NCI-H1930 (cell line): ENCODE data around the gene RBM28.
A peak's percentile ranks its signal among the peaks of the same experiment; 100 is the strongest.

Experiments used
- DNase-seq, 2 experiments: peaks; one replicate each; lab custom pipeline; 2025; lab: John Stamatoyannopoulos, UW

The RBM28 gene

DNA sequence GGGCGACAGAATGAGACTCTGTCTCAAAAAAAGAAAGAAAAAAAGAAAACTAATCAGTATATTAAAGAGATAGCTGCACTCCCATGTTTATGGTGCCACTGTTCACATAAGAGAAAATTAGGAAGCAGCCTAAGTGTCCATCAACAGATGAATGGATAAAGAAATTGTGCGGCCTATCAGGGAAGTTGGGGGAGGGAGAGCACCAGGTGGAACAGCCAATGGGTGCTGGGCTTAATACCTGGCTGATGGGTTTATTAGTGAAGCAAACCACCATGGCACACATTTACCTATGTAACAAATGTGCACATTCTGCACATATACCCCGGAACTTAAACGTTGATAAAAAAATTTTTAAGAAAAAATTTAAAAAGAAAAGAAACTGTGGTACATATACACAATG lies 26.8 kb upstream of the RBM28 start:
- no peak for DNase-seq

DNA sequence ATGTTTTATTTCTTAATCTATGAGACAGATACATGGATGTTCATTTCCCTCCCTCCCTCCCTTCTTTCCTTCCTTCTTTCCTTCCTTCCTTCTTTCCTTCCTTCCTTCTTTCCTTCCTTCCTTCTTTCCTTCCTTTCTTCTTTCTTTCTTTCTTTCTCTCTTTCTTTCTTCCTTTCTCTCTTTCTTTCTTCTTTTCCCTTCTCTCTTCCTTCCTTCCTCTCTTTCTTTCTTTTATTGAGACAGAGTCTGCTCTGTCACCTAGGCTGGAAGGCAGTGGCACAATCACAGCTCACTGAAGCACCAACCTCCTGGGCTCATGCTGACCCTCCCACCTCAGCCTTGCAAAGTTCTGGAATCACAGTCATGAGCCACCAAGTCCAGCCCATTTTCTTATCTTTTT lies 23.3 kb upstream of the RBM28 start:
- DNase-seq = no peak

DNA sequence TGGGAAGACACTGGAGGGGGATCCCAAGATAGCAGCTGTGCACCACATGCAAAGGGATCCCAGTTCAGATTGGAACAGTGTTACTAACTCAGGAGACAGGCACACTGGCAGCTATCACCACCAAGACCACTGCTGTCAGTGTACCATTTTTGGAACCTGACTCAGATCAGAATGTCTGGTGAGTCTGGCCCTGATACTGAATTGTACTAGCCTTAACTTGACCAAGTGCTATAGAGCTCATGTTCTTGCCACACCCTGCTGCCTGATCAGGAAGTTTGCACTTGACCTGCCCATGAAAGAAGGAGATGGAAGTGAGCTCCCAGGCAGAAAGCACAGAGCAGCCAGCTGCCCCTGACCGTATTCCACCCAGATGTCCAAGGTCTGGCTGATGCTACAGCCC lies 22.6 kb upstream of the RBM28 start:
- DNase-seq = no peak

DNA sequence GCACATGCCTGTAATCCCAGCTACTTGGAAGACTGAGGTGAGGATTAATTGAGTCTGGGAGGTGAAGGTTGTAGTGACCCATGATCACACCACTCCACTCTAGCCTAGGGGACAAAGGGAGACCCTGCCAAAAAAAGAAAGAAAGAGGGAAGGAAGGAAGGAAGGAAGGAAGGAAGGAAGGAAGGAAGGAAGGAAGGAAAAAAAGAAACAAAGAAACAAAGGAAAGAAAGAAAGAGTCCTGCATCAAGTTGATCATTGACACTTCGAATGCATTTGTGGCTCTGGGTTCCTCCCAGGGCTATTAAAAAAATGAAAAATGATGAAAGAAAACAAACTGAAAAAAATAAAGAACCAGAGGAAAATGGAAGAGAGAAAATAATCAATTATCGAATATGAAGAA lies 21.7 kb upstream of the RBM28 start:
- DNase-seq = no peak

DNA sequence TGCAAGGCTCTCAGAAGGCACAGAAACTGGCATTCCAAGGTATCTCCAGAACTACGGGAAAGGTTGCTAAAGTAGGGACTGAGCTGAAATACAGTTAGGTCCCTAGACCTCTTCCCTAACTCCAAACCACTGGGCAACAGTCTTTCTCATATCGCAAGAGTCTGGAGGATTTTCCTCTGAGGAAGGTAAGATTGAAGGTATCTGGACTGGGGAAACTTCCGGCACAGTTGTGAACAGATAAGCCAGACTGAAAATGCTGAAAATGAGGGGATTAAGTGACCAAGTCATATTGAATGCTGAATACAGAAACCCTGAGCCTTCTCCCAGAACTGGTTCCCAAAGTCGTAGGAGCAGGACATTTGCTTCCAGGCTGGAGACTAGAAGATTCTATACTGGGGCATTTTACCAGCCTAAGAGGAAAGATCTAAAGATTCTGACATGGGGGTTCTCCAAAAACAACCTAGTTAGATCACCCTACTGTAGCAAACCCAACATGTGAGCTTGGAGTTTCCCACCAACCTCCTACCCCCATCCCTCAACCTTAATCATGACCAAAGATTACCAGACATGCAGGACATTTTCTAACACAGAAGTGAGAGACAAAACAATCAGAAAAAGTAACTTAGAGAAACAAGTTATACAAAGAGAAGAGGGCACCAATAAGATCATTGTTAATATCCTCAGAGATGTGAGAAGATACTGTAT lies 20.6 kb upstream of the RBM28 start:
- no peak for DNase-seq

DNA sequence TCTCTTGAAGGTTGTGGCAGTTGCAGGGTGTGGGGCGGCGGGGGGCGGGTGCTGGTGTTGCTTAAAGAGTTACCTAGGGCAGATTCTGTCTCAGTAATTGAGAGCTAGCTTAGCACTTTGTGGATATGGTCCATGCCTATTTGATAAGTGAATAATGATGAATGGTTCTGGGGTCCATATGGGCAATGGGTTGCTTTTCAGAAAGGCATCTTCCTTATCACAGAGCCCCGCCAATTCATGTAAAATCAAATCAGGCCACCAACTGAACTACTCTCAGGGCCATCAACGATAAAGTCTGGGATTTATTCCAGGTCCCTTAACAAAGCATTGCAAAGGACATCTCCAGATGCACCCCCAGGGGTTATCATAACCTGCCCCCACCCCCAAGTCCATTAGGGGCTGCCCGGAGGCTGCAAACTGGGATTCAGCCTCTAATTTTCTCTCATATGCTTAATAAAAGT lies 19.6 kb upstream of the RBM28 start:
- no peak for DNase-seq

DNA sequence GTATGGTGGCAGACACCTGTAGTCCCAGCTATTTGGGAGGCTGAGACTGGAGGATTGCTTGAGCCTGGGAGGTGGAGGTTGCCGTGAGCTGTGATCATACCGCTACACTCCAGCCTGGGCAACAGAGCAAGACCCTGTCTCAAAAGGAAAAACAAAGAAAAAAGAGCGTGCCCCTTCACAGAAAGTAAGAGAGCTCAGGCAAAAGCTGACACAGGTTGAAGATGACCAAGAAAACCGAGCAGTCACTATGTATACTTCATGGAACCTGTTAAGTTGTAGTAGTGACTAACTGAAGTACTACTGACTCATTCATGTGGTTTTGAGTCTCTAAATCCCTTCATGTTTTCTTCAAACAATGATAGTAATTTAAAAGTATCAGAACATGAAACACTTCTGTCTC lies 19.0 kb upstream of the RBM28 start:
- DNase-seq = no peak

DNA sequence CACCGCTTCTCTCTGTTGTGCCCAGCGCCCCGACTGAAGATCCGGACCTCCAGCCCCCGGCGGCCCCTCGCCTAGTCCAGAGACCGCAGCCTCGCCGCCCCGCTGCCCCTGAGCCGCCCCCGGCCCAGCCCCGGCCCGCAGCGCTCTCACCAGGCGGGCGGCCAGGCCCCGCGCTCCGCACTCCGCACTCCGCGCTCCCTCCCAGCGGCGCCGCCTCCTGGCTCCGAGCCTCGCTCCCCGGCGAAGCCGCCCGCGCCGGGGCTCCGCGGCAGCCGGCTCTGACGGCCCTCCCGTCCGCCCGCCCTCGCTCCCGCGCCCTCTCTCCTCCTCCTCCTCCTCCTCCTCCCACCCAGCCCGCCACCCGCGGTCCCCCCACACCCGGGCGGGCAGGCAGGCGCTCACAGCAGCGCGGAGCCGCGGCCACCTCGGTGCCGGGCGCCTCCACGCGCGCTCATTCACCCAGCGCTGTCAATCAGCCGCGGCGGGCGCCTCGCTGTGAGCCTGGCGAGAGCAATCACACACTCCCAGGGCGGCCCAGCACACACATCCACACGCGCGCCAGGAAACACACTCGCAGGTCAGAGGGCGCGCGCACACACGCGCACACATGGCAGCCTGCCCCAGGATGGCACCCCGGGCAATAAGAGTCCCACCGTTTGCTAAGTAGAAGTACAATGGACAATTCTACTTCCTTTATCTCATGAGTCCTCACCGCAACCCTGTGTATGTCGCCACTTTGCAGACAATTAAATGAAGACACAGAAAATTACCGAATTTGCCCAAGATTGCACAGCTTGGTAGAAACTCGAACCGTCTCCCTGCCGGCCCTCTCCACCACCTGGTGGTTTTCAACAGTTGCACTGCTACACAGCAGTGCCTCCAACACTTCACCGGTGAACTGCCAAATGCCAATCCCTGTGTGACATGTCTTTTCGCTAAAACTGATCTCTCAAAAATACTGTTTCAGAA lies 18.0 kb upstream of the RBM28 start, which contains the start of gene PRRT4:
Gene PRRT4 (minus strand): TSS at position 280 of the 969 bp plus-strand sequence.
- peak; percentile 21 to 31 for DNase-seq

DNA sequence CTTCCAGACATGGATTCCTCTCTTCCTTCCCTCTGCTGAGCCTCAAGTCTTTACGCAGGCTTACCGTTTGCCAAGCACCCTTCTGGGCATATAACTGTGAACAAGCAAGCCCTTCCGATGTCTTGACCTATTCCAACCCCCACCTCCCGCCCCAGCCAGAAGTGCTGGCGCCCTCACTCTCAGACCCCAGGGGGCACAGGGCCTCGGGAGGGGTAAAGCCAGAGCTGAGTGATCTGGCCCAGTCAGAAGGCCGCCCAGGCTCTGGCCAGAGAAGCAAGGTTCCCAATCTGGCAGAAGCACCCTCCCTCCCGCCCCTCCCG lies 16.6 kb upstream of the RBM28 start:
- DNase-seq = no peak

DNA sequence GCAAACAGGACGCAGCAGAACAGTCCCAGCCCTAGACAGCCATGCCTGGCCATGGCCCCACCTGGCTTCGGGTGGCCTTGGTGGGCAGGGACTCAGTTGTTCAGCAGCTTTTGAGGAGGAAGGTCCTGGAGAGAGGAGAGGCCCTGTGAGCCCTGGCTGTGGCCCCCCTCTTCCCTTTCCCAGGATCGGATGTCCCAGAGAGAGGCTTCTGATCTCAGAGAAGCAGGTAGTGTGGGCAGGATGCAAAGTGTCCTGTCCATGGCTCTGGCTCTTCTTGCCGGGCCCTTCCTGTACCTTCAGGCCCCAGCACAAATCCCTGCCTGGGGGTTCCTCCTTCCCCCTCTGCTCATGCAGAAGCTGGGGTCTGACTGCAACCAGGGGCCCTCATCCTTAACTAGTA lies 16.2 kb upstream of the RBM28 start:
- DNase-seq = no peak

DNA sequence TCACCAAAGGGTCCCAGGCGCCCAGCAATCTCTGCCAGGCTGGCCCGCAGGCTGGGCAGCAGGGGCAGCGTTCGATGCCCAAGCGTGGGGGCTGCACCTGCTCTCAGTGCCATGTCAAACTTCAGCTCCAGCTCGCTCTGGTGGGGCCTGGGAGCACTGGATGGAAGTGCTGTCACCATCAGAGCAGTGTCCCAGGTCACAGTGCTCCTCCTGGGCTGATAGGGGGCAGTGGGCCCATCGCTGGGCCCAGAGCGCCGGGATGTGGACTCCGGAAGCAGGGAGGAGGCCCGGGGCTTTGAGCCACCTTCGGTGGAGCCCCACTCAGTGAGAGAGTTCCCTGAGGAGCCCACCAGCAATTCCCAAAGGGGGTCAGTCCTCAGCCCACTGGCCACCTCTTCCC lies 15.6 kb upstream of the RBM28 start:
- DNase-seq = no peak

DNA sequence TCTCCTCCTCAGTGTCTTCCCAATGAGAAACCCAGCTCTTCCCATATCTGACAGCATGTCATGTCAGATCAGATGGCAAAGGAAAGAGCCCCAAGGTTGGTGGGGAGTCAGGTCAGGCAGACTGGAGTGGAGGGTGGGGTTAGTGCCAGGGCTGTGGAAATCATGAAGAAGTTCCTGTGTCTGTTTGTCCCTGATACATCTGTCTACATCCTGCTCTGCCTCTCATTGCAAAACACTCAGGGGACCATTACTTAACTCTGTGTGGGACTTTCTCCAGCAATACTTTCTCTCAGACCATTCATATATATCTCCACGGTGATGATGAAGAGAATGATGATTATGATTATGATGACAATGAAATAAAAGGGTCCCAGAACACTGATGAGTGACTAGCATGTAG lies 14.5 kb upstream of the RBM28 start:
- DNase-seq = no peak

DNA sequence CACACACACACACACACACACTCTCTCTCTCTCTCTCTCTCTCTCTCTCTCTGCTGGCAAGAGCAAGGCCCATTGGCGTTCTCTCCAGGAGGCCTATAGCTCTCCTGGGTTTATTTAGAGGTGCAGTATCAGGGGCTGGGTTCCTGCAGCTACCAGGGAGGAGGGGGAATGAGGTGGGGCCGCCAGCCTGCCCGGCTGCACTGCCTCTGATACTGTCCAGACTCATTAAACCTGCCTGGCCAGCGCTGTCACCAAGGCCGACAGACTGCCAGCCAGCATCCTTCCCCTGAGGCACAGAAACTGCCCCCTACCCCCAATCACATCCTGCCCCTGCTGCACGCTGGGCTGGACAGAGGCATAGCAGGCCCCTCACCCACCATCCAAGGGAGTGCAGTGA lies 13.5 kb upstream of the RBM28 start:
- DNase-seq = no peak

DNA sequence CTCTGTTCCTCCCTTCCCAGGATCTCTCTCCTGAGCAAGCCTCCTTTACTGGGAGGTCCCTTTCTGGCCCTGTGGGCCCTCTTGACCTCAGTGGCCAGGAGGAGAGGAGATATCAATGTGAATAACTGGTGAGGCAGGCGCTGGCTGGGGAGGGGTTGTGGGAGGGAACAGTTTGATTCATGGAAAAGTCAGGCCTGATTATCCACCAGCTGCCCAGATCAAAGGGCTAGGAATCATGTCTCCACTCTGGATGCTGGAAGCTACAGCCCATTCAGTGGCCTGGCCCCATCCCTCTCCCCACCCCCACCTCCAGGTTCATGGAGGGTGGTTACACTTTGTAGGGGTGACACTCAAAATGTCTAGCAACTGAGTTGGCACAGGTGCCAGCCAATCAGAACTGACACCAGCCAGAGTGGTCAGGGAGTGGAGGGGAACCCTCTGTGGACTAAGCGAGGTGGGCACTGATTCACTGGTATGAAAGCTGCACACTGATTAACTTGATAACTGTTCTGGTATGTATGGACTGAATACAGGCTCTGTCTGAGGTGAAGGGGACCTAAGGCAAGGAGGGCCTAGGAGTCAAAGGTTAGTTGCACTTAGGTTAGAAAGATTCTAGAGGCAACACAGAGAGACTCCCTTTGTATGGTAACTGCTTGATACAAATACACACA lies 13.0 kb upstream of the RBM28 start:
- DNase-seq = no peak

DNA sequence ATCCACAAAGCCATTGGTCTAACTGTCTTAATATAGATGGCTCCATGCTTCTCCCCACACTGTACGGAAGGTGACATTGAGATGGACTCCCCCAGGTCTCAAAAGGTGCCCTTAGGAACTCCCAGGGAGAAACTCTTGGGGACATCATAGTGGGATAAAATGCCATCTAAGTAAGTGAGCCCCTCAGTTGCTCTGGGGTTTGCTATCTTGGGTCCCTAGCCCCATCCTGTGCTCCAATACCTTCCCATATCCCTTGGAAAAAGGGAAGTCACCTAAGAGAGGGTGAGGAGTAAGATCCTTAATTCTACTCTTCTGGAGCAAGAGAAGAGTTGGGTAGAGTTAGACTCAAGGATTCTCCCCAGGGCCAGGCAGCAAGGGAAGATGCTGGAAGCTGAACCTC lies 9.9 kb upstream of the RBM28 start:
- DNase-seq = no peak

DNA sequence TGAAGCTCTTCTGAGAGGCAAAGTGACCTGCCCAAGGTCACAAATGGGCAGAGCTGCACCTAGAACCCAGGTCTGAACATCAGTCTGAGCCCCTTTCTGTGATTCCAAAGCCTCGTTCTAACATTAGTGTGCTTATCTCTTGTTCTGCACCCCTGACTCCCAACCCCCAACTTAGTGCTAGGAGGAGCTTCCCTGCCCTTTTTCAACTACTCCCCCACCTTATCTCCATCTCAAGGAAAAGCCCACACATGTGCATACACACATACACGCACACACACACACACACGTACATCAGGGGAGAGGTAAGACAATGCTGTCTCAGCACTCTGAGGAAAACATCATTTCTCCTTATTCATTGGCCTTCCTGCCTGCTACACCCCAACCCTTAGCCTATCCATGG lies 9.5 kb upstream of the RBM28 start:
- no peak for DNase-seq

DNA sequence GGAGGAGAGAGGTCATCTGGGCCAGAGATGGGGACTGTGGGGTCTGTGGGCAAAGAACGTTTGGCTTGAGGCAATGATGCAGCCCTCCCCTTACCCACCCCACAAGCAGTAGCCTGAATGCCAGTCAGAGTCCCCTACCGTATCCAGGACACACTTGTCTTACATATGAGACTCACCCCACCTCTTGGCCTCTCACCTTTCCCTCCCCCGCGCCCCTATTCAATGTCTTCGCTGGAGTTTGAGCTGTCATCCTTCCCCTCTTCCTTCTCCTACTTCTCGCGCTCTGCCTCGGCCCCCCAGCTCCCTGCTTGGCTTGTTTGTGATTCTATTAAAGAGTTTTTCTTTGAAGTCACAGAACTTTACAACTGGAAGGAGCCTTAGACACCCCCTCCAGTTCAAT lies 8.9 kb upstream of the RBM28 start:
- DNase-seq = no peak

DNA sequence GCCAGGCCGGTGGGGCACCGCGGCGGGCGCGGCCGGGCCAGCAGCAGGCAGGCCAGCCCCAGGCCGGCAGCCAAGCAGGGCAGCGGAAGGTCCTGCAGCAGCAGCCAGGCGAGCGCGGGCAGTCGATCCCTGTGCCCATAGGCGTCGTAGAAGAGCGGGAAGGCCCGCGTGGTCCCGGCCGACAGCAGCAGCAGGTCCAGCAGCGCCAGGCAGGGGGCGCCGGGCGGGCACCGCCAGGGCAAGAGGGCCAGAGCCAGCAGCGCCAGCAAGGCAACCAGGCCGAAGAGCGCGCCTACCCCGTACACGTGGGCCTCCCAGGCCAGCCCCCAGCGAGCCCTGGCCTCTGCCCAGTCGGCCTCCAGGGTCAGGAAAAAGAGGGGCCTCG lies 8.4 kb upstream of the RBM28 start:
- DNase-seq = no peak

DNA sequence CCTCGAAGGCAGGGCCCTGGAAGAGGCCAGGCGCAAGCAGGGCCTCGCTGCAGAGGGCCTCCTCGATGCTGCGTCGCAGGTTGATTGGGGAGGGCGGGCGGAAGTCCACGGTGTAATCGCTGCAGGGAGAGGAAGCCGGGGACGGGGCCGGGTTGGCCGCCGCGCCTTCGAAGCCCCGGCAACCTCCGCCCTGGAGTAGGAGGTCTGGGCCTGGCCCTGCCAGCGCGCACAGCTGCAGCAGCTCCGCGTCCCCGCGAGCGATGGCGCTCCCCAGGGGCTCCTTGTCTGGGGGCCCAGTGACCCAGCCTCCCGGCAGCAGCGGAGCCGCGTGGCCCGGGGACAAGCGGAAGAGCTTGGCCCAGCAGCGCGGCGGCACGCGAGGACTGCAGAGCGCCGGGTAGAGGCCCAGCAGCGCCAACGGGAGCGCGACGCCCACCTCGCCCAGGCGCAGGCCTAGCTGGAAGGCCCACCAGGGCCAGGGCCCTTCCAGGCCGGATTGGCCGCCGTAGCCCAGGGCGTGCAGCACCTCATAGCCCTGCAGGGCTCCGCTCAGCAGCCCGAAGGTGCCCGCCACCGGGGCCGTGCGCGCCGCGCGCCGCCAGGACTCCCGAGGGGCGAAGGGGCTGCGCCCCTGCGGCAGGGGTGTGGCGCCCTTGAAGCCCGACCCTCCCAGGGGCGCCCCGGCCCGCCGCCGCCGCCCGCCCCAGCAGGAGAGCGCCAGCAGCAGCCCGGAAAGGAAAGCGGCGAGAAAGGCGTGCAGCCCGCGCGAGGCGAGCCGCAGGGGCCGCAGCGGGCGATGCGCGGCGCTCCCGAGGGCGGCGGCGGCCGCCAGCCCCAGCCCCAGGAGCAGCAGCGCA lies 7.8 kb upstream of the RBM28 start:
- no peak for DNase-seq

DNA sequence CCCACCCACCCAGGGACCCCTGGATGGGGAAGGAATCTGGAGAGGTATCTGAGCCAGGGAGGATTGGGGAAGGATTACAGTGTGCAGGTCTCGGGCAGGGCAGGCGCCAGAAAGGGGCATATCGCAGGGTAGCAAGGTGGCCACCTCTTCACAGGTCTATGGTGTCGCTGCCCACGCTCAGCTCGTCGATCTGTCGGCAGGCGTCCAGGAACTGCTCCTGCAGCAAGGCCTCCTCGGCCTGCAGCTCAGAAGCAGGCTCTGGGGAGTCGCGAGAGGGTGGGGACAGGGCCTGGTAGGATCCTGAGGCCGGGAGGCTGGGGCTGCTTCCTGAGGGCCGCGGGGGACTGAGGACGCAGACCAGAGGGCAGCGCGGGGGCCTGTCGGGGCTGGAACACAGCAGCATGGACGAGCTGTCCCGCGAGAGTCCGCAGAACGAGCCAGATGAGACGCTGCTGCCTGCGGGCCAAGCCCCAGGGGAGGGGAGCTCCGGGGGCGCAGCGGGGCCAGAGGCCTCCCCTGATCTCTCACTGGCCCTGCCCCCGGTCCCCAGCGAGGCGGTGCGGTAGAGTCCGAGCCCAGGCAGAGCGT lies 7.1 kb upstream of the RBM28 start:
- no peak for DNase-seq

DNA sequence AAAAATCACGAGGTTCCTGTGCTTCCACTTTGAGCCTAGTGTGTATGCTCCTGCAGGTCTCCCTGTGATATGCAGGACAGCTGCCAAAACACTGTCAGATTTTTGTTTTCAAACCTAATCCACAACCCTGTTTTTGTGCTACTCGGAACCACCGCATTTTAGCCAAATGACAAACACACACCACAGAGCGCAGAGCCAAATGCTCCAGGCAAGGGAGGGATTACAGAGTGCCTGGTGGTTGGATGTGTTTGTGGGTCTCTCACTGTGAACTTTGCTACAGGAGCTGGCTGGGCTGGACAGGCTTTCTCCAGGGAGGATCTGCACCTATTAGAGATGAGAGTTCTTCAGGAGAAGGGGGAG lies 5.7 kb upstream of the RBM28 start:
- no peak for DNase-seq

DNA sequence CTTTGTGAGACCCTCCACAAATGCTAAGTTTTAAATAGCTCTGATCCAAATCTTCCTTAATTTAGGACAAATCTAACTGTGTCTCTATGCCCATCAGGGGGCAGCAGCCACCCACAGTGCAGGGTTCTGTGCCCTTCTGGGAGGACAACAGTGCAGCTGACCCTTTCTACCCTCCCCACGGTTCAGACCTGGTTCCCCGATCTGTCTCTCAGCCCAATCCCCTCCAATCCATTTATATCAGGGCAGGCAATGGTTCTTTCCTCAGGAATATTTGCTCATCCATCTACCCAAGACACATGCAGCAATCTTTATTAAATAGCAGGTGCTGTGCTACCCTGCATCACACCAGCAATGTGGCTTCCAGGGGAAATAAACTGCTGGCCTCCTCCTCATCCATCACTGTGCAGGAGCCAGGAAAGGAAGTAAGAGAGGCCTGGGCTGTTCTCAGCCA lies 4.0 kb upstream of the RBM28 start:
- peak in 1 of 2 experiments; percentile 49 for DNase-seq
